ENCODE measurements around the gene SCN10A.
A peak's percentile ranks its signal among the peaks of the same experiment; 100 is the strongest.

SCN10A gene

GRCh38 chr3:38816026-38816425 is at the start of gene SCN10A:
TSS of gene SCN10A (minus strand) at chr3:38816217. CDS start at chr3:38794010, 22,207 bp downstream.
- Histone ChIP-seq H3K4me3 (no peak within 1 kb of the TSS), H3K27ac (no peak within 1 kb of the TSS)

- Histone ChIP-seq H3K27ac (no peak overlapping the region), H3K4me3 (no peak overlapping the region)
Measured at GRCh38 chr3:38853011-38853410, 37.0 kb upstream of the SCN10A start.

- Histone ChIP-seq H3K27ac (no peak overlapping the region), H3K4me3 (no peak overlapping the region)
Measured at GRCh38 chr3:38843898-38844297, 27.9 kb upstream of the SCN10A start.

GRCh38 chr3:38842266-38842965 is 26.4 kb upstream of the SCN10A start:
- Histone ChIP-seq H3K4me3 (no peak overlapping the region), H3K27ac (no peak overlapping the region)

- Histone ChIP-seq H3K27ac (no peak overlapping the region), H3K4me3 (no peak overlapping the region)
Measured at GRCh38 chr3:38840987-38841386, 25.0 kb upstream of the SCN10A start.

GRCh38 chr3:38837358-38837757 is 21.3 kb upstream of the SCN10A start:
- Histone ChIP-seq H3K4me3 (no peak overlapping the region), H3K27ac (no peak overlapping the region)

- Histone ChIP-seq H3K4me3 (no peak overlapping the region), H3K27ac (no peak overlapping the region)
Measured at GRCh38 chr3:38836561-38836960, 20.5 kb upstream of the SCN10A start.

GRCh38 chr3:38835939-38836338 is 19.9 kb upstream of the SCN10A start:
- Histone ChIP-seq H3K4me3 (no peak overlapping the region), H3K27ac (no peak overlapping the region)

- Histone ChIP-seq H3K4me3 (no peak overlapping the region), H3K27ac (peak overlapping the region in 1 of 21 experiments; percentile 33)
Measured at GRCh38 chr3:38834717-38835116, 18.7 kb upstream of the SCN10A start.

- Histone ChIP-seq H3K4me3 (no peak overlapping the region), H3K27ac (peak overlapping the region in 4 of 21 experiments; percentile 33 to 56 (median 44))
Measured at GRCh38 chr3:38834110-38834509, 18.1 kb upstream of the SCN10A start.

GRCh38 chr3:38829404-38829803 is 13.4 kb upstream of the SCN10A start:
- Histone ChIP-seq H3K27ac (no peak overlapping the region), H3K4me3 (no peak overlapping the region)

- Histone ChIP-seq H3K4me3 (no peak overlapping the region), H3K27ac (no peak overlapping the region)
Measured at GRCh38 chr3:38828681-38829080, 12.7 kb upstream of the SCN10A start.

- Histone ChIP-seq H3K4me3 (no peak overlapping the region), H3K27ac (no peak overlapping the region)
Measured at GRCh38 chr3:38827791-38828190, 11.8 kb upstream of the SCN10A start.

GRCh38 chr3:38826001-38826400 is 10.0 kb upstream of the SCN10A start:
- H3K27ac ChIP-seq = no peak overlapping the region
- no peak overlapping the region for H3K4me3 ChIP-seq

- H3K27ac ChIP-seq = no peak overlapping the region
- no peak overlapping the region for H3K4me3 ChIP-seq
Measured at GRCh38 chr3:38824349-38824748, 8.3 kb upstream of the SCN10A start.

- Histone ChIP-seq H3K27ac (no peak overlapping the region), H3K4me3 (no peak overlapping the region)
Measured at GRCh38 chr3:38823722-38824121, 7.7 kb upstream of the SCN10A start.

GRCh38 chr3:38823186-38823585 is 7.2 kb upstream of the SCN10A start:
- Histone ChIP-seq H3K4me3 (no peak overlapping the region), H3K27ac (no peak overlapping the region)

- Histone ChIP-seq H3K27ac (no peak overlapping the region), H3K4me3 (no peak overlapping the region)
Measured at GRCh38 chr3:38811822-38812221, 4.2 kb downstream of the SCN10A start.

GRCh38 chr3:38805765-38806386 is 10.1 kb downstream of the SCN10A start:
- Histone ChIP-seq H3K27ac (no peak overlapping the region), H3K4me3 (no peak overlapping the region)

- Histone ChIP-seq H3K27ac (no peak overlapping the region), H3K4me3 (no peak overlapping the region)
Measured at GRCh38 chr3:38805004-38805403, 11.0 kb downstream of the SCN10A start.

- no peak overlapping the region for H3K4me3 ChIP-seq
- H3K27ac ChIP-seq = no peak overlapping the region
Measured at GRCh38 chr3:38800511-38800910, 15.5 kb downstream of the SCN10A start.

- H3K4me3 ChIP-seq = no peak overlapping the region
- no peak overlapping the region for H3K27ac ChIP-seq
Measured at GRCh38 chr3:38793721-38794120, 22.3 kb downstream of the SCN10A start.

Measured in skin epidermis (tissue), 12 donors.